HG02973 (cell line): Measurements from ENCODE around the gene PARP3.

ENCODE experiments used
- ATAC-seq: cut with Tn5 transposase; IDR thresholded peaks from one replicate; pipeline ENCODE4 v1.9.1; 2021; ENCODE audit warnings: moderate library complexity; ENCODE audit not compliant: unreplicated experiment

PARP3 gene

DNA sequence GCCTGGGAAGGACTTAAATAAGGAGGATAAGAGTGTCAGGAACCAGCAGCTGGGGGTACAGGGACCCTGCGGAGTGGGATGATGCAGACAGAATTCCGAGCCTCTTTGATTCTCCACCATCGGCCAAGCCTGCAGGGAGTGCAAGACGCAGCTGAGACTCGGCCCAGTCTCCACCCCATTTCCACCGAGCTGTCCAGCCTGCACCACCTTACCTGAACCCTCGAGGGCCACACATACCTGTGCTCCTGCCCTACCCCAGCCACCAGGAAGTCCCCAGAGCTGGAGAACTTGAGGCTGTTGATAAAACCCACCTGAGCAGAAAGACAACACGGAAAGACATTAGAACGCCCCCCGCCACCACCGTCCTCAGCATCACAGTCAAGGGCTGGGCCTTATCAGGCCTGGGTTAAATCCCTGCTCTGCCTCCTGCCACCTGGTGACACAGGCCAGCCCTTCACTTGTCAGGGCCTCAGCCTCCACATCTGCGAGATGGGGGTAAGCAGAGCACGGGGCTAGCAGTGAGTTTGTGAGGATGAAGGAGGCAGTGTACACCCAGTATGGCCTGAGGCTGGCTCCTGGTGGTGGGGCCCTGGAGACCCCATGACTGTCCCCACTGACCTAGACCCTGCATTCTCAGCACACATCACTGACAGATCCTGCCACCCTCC lies 8.6 kb upstream of the PARP3 start:
- ATAC-seq, result no peak

DNA sequence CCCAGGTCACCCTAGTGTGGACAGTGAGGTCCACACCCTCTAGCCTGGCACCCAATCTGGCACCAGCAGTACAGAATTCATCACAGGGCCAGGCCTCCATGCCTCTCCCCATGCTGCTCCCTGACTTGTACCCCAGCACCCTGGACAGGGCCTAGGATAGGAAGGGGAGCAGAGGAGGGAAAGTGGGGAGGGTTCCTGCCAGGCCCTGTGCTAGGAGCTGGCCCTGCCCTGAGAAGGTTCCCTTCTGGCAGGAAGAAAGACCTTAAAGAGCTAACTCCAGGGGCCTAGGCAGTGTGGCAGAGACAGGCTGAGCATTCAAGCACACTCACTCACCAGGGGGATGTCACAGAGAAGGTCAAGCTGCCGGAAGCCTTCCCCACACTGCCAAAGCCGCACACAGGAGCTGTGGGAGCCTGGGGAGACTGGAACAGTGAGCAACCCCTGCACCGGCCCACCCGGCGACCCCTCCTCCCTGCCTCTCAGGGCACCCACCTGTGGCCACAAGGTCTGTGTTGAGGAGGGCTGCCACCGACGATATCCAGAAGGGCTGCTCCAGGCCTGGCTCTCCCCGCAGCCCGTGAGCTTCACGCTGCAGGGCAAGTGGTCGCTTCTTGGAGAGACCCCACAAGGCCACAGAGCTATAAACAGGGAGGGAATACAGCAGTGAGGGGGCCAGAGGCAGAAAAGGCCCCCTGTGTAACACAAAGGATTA lies 7.9 kb upstream of the PARP3 start:
- no peak for ATAC-seq

DNA sequence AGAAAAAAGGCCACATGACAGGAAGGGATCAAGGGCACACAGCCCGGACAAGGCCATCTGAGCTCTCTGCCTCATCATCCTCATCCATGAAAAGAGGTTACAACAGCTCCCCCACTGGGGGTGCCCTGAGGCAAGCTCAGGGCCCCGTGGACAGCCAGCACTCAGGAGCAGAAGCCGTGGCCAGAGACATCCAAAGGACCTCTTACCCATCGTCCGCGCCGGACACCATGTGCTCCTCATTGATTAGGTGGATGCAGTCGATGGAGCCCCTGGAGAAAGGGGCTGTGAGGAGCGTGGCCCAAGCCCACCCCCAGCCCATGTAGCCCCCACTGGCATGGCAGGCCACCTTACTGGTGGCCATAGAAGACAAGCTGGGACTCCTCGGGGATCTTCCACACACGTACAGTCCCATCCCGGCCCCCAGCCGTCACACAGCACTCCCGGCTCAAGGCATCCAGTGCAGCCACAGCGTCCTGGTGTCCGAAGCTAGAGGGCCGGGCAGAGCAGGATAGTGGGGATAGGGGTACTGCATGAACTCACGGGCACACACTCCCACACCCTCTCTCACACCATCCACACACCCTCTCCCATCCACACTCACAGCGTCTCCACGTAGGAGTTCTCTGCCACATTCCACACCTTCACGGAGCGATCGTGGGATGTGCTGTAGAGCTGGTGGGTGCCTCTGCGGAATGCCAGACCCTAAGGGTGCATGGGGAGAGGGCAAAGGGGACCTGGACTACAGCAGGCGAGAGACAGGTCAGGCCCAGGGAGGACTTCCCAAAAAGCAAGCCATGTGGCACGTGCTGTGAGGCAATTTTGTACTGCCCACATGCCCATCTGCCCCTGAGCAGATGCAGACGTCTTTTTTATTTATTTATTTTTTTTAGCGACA lies 6.9 kb upstream of the PARP3 start:
- no peak for ATAC-seq

DNA sequence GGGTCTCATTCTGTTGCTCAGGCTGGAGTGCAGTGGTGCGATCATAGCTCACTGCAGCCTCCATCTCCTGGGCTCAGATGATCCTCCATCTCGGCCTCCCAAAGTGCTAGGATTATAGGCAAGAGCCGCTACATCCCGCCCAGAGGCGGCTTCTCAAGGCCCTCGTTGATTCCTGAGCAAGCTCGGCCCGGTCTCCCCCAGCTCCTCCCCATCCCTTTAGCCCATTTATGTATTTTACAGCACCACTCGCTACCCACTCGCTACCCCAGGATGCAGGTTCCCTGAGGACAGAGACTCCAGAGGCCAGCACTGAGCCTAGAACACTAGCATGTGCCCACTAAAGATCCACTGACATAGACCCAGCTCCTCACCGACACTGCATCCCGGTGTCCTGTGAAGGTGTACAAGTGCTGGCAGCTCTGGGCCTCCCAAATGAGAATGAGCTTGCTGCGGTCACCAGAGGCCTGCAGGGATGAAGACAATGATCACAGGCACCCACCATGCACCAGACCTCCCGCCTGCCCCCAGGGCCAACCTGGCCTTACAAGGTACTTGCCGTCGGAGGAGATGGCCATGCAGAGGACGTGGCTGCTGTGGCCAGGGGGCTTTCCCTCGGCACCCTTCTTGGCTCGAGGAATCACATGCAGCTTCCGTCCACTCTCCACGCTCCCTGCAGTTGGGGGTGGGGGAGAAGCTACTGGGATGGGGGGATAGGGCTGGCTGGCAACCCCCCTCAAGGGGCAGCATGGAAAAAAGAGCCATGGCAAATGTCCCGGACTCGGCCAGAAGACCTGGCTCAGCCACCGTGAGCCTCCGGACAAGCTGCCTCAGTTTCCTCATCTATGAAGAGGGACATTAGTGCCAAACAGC lies 6.0 kb upstream of the PARP3 start:
- ATAC-seq, result no peak

- ATAC-seq, result no peak
Observed at GRCh38 chr3:51937014-51937413, 5.1 kb upstream of the PARP3 start.

- no peak for ATAC-seq
Observed at GRCh38 chr3:51937611-51938450, 4.3 kb upstream of the PARP3 start.

GRCh38 chr3:51938780-51939425 lies 3.3 kb upstream of the PARP3 start:
- ATAC-seq, result no peak

GRCh38 chr3:51940648-51941462 lies 1.3 kb upstream of the PARP3 start:
- no peak for ATAC-seq

DNA sequence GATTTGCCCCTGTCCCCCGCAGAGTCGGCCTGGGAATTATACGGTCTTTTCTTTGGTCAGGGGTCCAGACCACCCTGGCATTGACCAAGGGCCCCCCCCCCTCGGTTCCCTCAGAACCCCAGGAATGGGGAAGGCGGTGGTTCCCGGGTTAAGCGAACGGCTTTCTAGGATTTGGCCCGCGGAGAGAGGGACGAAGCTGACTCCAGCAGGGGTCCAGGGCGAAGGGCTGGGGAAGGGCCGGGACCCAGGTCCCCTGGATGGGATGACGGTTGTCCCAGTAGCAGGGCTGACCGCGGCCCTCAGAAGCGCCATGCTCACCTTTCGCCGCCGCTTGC lies 733 bp upstream of the PARP3 start:
- no peak for ATAC-seq

- ATAC-seq, result no peak
Observed at GRCh38 chr3:51942603-51943450, 664 bp downstream of the PARP3 start.

- ATAC-seq, result no peak
Observed at GRCh38 chr3:51943451-51944391, 1.6 kb downstream of the PARP3 start.

DNA sequence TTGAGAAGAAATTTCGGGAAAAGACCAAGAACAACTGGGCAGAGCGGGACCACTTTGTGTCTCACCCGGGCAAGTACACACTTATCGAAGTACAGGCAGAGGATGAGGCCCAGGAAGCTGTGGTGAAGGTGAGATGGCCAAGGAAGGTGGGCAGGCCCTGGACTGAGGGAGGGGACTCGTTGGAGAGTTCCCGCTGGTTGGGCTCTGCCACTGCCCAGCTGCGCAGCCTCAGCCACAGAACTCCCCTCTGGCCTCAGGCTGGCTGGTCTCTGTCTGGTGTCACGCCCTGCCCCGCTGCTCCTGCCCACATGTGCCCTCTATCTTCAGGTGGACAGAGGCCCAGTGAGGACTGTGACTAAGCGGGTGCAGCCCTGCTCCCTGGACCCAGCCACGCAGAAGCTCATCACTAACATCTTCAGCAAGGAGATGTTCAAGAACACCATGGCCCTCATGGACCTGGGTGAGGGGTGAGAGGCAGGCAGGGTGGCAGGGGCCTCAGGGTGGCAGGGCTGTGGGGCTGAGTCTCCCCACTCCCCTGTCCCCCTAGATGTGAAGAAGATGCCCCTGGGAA lies 2.4 kb downstream of the PARP3 start:
- ATAC-seq, result no peak

GRCh38 chr3:51945031-51945840 lies 3.1 kb downstream of the PARP3 start:
- no peak for ATAC-seq

GRCh38 chr3:51945926-51946705 lies 4.0 kb downstream of the PARP3 start:
- no peak for ATAC-seq

GRCh38 chr3:51946796-51947195 lies 4.6 kb downstream of the PARP3 start:
- no peak for ATAC-seq
